Lung (tissue), 16 donors: ENCODE results near the gene IGFBP1. TPM values are rescaled to one million over a fixed set of nuclear protein-coding genes. Genes with fewer than 3 reads are reported as not detected.
"Not testable (repeated sequence)": the region's sequence is repeated elsewhere in the genome, so short reads cannot be mapped to it uniquely, and the experiment has no call there.

Experiments used
- ATAC-seq: fragments of 200-7000 bp; cut with Tn5 transposase; one replicate; pipeline ENCODE4 v1.9.1; 2020; ENCODE audit warnings: moderate number of reproducible peaks; ENCODE audit not compliant: insufficient read depth, low FRiP score
- DNase-seq, 3 donors: peaks; one replicate each; pipeline ENCODE4 v3.0.0-alpha.2; 2013 to 2017
- H3K27ac ChIP-seq, 2 donors: one replicate each; pipeline ENCODE4 v1.5.1; 2013; ENCODE audit warnings: mild to moderate bottlenecking in 2 of 2, moderate library complexity in 2 of 2, control low read depth in 1 of 2, inconsistent platforms in 1 of 2, low read depth in 1 of 2, low read length in 1 of 2
- H3K27me3 ChIP-seq, 3 donors: one replicate each; pipeline ENCODE4 v1.5.1; 2013; ENCODE audit warnings: low read length in 2 of 3; ENCODE audit not compliant: control insufficient read depth in 3 of 3, insufficient read depth in 3 of 3
- H3K36me3 ChIP-seq, 4 donors: one replicate each; pipeline ENCODE4 v1.5.1; 2013; ENCODE audit warnings: low read length in 4 of 4, mild to moderate bottlenecking in 1 of 4, moderate library complexity in 1 of 4; ENCODE audit not compliant: control insufficient read depth in 4 of 4, insufficient read depth in 4 of 4
- H3K4me1 ChIP-seq, 5 donors: one replicate each; pipeline ENCODE4 v1.5.1; 2013; ENCODE audit warnings: low read length in 5 of 5, mild to moderate bottlenecking in 2 of 5, moderate library complexity in 1 of 5; ENCODE audit not compliant: control insufficient read depth in 5 of 5, insufficient read depth in 5 of 5
- H3K4me3 ChIP-seq: one replicate; pipeline ENCODE4 v1.5.1; 2013; ENCODE audit warnings: mild to moderate bottlenecking, control low read depth, moderate library complexity
- H3K9ac ChIP-seq, 2 donors: one replicate each; pipeline ENCODE4 v1.5.1; 2013; ENCODE audit warnings: low read length in 2 of 2, control low read depth in 1 of 2; ENCODE audit not compliant: insufficient read depth in 1 of 2
- H3K9me3 ChIP-seq, 4 donors: one replicate each; pipeline ENCODE4 v1.5.1; 2013; ENCODE audit warnings: low read length in 3 of 4, mild to moderate bottlenecking in 1 of 4, moderate library complexity in 1 of 4; ENCODE audit not compliant: control insufficient read depth in 4 of 4, insufficient read depth in 3 of 4
- WGBS, 2 donors: extraction: QIAGEN DNeasy Blood & Tissue Kit; methylation state at CpG; one replicate each; pipeline ENCODE4 v1.1.7; 2013; 5-methylcytosine and 5-hydroxymethylcytosine counted together
- long read RNA-seq, 5 donors: transcript quantifications; one replicate each; lab custom pipeline, GENCODE V29; 2026
- polyA plus RNA-seq, 2 donors: library from polyadenylated mRNA; stranded (reverse); fragments of 200-250 nt; gene quantifications; one replicate each; pipeline ENCODE4 v1.2.1, GENCODE V29; 2013
- total RNA-seq, 2 donors: library from RNA; depleted of rRNA in 1 of 2; stranded (reverse); fragments of >200 nt in 1 of 2; gene quantifications; one replicate each; pipeline ENCODE4 v1.2.1, GENCODE V29; 2014 to 2021
- TF ChIP-seq, protein P1 (sequence below): IDR thresholded peaks from 2 replicates; pipeline ENCODE4 v1.5.1; 2012; ENCODE audit warnings: mild to moderate bottlenecking; ENCODE audit errors: control extremely low read depth, extremely low read depth
- donor health status: control.
- donor health status: control.
- donor health status: Bipolar disorder and iron deficiency.
- donor health status: healthy.
- donor health status: DM: yes; HTN: yes; CAD: no.

IGFBP1 gene
- total RNA-seq: not detected
- under 1 TPM in 1 of 2 donors, not detected in 1; 0.06 TPM for polyA plus RNA-seq
- long read RNA-seq, donor 1: 0 reads
- long read RNA-seq, donor 2: 0 reads
- long read RNA-seq, donor 3: 0 reads
- long read RNA-seq, donor 4: 0 reads
- long read RNA-seq, donor 5: 0 reads

DNA sequence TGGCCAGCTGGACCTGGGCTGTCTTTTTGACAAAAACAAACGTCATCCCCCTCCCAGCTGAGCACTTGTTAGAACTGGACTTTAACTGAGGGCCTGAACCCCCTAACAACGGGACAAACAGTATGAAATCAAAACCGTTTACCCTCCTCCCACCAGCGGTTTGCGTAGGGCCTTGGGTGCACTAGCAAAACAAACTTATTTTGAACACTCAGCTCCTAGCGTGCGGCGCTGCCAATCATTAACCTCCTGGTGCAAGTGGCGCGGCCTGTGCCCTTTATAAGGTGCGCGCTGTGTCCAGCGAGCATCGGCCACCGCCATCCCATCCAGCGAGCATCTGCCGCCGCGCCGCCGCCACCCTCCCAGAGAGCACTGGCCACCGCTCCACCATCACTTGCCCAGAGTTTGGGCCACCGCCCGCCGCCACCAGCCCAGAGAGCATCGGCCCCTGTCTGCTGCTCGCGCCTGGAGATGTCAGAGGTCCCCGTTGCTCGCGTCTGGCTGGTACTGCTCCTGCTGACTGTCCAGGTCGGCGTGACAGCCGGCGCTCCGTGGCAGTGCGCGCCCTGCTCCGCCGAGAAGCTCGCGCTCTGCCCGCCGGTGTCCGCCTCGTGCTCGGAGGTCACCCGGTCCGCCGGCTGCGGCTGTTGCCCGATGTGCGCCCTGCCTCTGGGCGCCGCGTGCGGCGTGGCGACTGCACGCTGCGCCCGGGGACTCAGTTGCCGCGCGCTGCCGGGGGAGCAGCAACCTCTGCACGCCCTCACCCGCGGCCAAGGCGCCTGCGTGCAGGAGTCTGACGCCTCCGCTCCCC lies at the start of gene IGFBP1:
TSS of gene IGFBP1 (plus strand) at position 304 of the 808 bp plus-strand sequence. CDS start at position 469, 165 bp downstream.
- no peak within 1 kb of the TSS for H3K4me3 ChIP-seq
- no peak for ATAC-seq

DNA sequence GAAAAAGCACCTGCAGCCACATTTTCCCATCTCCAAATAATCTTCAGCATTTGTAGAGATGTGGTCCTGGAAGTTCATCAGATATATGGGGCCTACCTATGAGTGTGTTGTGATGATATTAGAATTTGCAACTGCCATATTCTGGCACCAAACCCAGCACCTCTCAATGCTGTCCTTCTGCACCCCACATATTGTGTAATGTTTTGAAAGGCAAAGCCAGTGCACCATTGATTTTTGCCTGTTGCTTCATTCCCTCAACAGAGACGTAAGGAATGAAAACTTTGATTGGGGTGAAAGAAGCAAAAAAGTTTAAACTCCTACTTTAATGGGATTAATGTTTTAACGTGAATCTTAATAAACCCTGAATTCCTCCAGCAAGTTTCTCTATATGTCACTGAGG lies 49.4 kb upstream of the IGFBP1 start:
- not testable (repeated sequence) for H3K27ac ChIP-seq

More for the DNA sequence above, at the start of gene IGFBP1:
- H3K27ac ChIP-seq: no peak within 1 kb of the TSS
- peaks cover 7 to 27% (median 15%) of the 10 kb centered on the region in 3 donors for H3K27me3 ChIP-seq
- TF ChIP-seq, protein P1, sequence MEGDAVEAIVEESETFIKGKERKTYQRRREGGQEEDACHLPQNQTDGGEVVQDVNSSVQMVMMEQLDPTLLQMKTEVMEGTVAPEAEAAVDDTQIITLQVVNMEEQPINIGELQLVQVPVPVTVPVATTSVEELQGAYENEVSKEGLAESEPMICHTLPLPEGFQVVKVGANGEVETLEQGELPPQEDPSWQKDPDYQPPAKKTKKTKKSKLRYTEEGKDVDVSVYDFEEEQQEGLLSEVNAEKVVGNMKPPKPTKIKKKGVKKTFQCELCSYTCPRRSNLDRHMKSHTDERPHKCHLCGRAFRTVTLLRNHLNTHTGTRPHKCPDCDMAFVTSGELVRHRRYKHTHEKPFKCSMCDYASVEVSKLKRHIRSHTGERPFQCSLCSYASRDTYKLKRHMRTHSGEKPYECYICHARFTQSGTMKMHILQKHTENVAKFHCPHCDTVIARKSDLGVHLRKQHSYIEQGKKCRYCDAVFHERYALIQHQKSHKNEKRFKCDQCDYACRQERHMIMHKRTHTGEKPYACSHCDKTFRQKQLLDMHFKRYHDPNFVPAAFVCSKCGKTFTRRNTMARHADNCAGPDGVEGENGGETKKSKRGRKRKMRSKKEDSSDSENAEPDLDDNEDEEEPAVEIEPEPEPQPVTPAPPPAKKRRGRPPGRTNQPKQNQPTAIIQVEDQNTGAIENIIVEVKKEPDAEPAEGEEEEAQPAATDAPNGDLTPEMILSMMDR: no peak
- 3 to 4% methylated on average over 65 to 73 of the region's 73 CpGs for WGBS, 2 donors
- H3K9me3 ChIP-seq: peaks cover 0 to 3% (median 0%) of the 10 kb centered on the region in 4 donors
- H3K9ac ChIP-seq: no peak within 1 kb of the TSS
- no peaks in the 10 kb centered on the region for H3K36me3 ChIP-seq
- DNase-seq: peak; percentile 10 to 39 (median 31)
- H3K4me1 ChIP-seq: peaks cover 0 to 8% (median 0%) of the 10 kb centered on the region in 5 donors

DNA sequence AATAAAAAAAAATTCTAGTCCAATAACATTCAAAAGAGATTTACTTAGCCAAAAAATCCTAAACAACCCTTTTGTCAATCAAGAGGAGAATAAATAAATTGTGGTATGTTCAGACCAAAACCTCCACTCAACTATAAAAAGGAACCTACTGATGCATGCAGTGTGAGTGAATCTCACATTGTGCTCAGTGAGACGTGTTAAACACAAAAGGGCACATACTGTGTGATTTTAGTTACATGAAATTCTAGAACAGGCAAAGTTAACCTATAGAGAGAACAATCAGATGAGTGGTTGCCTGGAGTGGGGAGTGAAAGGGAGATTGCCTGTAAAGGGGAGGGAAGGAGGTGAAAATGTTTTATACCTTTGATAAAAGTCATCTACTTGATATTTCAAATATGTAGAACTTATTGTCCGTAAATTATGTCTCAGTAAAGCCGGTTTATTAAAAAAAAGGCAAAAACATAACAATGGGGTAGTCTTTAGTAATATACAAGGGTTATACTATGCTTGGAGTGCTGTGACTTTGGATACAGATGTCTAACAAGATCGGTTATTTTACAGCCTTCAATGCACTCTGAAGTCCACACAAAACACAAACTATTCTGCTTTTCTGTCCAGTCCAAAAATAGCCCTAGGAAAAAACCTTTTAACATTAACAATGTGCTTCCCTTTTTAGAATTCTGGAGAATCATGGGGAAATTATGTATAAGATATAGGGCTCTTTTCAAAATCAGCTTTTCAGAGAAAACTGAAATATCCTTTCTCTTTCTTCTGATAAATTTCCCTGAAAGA lies 46.2 kb upstream of the IGFBP1 start:
- not testable (repeated sequence) for H3K4me1 ChIP-seq, H3K36me3 ChIP-seq, H3K27me3 ChIP-seq, H3K4me3 ChIP-seq, ATAC-seq, DNase-seq, H3K9ac ChIP-seq, H3K9me3 ChIP-seq, H3K27ac ChIP-seq
- WGBS, 2 donors: 60 to 68% methylated on average over 4 of the region's 4 CpGs

More for the DNA sequence above, 49.4 kb upstream of the IGFBP1 start:
- H3K27me3 ChIP-seq, H3K4me3 ChIP-seq, H3K4me1 ChIP-seq, H3K9ac ChIP-seq, H3K9me3 ChIP-seq, DNase-seq, ATAC-seq, H3K36me3 ChIP-seq: not testable (repeated sequence)
- WGBS, 2 donors: 79 to 87% methylated on average over 2 of the region's 2 CpGs

DNA sequence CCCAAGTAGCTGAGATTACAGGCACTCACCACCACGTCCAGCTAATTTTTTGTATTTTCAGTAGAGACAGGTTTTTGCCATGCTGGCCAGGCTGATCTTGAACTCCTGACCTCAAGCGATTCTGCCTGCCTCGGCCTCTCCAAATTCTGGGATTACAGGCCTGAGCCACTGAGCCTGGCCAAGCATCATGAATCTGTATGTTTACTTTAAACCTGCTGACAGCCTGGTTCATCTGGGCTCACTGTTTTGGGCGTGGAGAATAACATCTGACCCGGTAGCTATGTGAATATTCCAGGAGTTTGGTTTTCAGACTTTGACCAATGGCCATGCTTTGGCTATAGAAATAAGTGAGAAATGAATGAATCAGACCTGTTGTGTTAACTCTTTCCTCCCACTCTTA lies 41.8 kb upstream of the IGFBP1 start:
- H3K27ac ChIP-seq, H3K9ac ChIP-seq, H3K27me3 ChIP-seq, H3K9me3 ChIP-seq, DNase-seq, H3K4me3 ChIP-seq, ATAC-seq, H3K4me1 ChIP-seq, H3K36me3 ChIP-seq: not testable (repeated sequence)
- 74 to 79% methylated on average over 5 of the region's 5 CpGs for WGBS, 2 donors

DNA sequence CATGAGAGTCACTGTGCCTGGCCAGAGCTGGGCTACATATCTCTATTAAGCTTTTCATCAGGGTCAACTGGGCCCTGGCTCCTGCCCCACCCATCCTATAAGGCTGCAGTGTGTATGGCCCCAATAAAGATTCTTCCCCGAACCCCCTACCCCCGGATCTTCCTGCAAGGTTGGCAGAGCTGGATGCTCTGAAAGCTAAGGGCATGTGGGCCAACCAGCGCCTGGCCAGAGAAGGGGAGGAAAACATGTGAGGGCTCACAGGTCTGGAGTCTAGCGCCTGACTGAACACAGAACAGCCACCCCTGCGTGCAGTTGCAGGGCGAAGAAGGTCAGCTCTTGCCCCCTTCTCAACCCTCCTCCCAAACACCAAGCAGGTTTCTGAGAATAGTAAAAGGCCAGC lies 39.6 kb upstream of the IGFBP1 start:
- not testable (repeated sequence) for H3K9me3 ChIP-seq, H3K4me1 ChIP-seq, H3K27me3 ChIP-seq, ATAC-seq, H3K9ac ChIP-seq, DNase-seq, H3K27ac ChIP-seq, H3K4me3 ChIP-seq, H3K36me3 ChIP-seq
- WGBS, 2 donors: 87 to 91% methylated on average over 6 of the region's 6 CpGs

DNA sequence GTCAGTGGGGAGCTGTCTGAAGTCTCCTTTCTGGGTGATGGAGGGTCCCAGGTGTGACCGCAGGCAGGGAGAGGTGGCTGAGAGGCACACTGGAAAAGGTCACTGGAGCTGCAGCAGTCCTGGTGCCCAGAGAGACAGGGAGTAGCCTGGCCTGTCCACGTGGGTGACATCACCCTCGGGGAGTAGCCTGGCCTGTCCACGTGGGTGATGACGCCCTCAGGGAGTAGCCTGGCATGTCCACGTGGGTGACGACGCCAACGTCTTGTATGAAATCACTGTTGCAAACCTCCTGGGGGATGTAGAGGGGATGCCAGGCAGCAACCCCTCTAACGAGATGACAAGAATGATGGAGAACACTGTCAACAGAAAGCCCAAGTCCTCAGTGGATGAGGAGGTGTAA lies 35.3 kb upstream of the IGFBP1 start:
- not testable (repeated sequence) for H3K36me3 ChIP-seq, H3K4me1 ChIP-seq, DNase-seq, H3K27me3 ChIP-seq, H3K27ac ChIP-seq, H3K9me3 ChIP-seq, H3K4me3 ChIP-seq, H3K9ac ChIP-seq
- 79 to 85% methylated on average over 10 of the region's 10 CpGs for WGBS, 2 donors
- peak; percentile 14 for ATAC-seq

DNA sequence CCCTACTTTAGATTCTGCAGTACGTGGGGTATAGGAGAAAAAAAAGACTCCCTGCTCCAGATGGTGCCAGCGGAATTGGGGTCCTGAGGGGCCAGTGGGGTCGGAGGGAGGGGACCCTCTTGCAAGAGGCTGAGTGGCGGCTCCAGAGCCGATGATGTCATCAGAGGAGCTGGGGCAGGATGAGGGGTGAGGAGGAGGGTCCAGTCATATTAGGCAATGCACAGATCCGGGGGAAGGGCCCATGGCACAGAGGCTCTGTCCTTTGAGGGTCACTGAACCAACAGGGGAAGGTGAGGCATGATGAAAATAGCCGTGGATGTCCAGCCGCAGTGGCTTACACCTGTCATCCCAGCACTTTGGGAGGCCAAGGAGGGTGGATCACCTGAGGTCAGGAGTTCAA lies 34.8 kb upstream of the IGFBP1 start:
- 77 to 86% methylated on average over 8 of the region's 8 CpGs for WGBS, 2 donors
- DNase-seq, H3K36me3 ChIP-seq, H3K9me3 ChIP-seq, H3K4me3 ChIP-seq, H3K4me1 ChIP-seq, ATAC-seq, H3K27ac ChIP-seq, H3K27me3 ChIP-seq, H3K9ac ChIP-seq: not testable (repeated sequence)
